ENCODE results near the gene COPZ2.
A peak's percentile ranks its signal among the peaks of the same experiment; 100 is the strongest.
"Not testable (repeated sequence)": the region's sequence is repeated elsewhere in the genome, so short reads cannot be mapped to it uniquely, and the experiment has no call there.

The COPZ2 gene

GRCh38 chr17:48074322-48075081, 36.9 kb upstream of the COPZ2 start:
- TF ChIP-seq EZH2 (IDR thresholded peaks at IDR 0.05; ENCODE audit: borderline replicate concordance, low read length) (no peak), CTCF (IDR thresholded peaks at IDR 0.05; ENCODE audit: low read length) (peak; percentile 87)
- Histone ChIP-seq H3K9me3 (ENCODE audit: low read length) (no peaks in the 10 kb centered on the region), H3K9ac (ENCODE audit: low read length) (no peak overlapping the region), H3K27ac (ENCODE audit: low read depth, low read length, poor library complexity, severe bottlenecking) (no peak overlapping the region), H4K20me1 (ENCODE audit: insufficient read depth, low read length) (no peaks in the 10 kb centered on the region), H3K79me2 (ENCODE audit: insufficient read depth, low read length) (no peaks in the 10 kb centered on the region), H2AFZ (ENCODE audit: low read length) (no peak overlapping the region), H3F3A (ENCODE audit: insufficient read depth, low read length) (no peaks in the 10 kb centered on the region), H3K4me2 (ENCODE audit: low read length) (no peak overlapping the region), H3K4me3 (ENCODE audit: low read depth, low read length, poor library complexity, severe bottlenecking) (no peak overlapping the region), H3K36me3 (ENCODE audit: insufficient read depth, low read length) (peaks cover 36% of the 10 kb centered on the region; the same call in 1 of the 2 replicates), H3K4me1 (ENCODE audit: insufficient read depth, low read length, severe bottlenecking) (no peaks in the 10 kb centered on the region), H3K9me2 (ENCODE audit: low read depth, low read length) (no peaks in the 10 kb centered on the region), H3K27me3 (ENCODE audit: insufficient read depth, low read length) (no peaks in the 10 kb centered on the region)

GRCh38 chr17:48073566-48074094, 36.0 kb upstream of the COPZ2 start:
- H3K4me3 ChIP-seq (ENCODE audit: low read depth, low read length, poor library complexity, severe bottlenecking); H3K27ac ChIP-seq (ENCODE audit: low read depth, low read length, poor library complexity, severe bottlenecking); H3K9ac ChIP-seq (ENCODE audit: low read length); H2AFZ ChIP-seq (ENCODE audit: low read length); H4K20me1 ChIP-seq (ENCODE audit: insufficient read depth, low read length); H3K4me1 ChIP-seq (ENCODE audit: insufficient read depth, low read length, severe bottlenecking); H3K27me3 ChIP-seq (ENCODE audit: insufficient read depth, low read length); H3K9me3 ChIP-seq (ENCODE audit: low read length); H3K4me2 ChIP-seq (ENCODE audit: low read length); H3F3A ChIP-seq (ENCODE audit: insufficient read depth, low read length); H3K79me2 ChIP-seq (ENCODE audit: insufficient read depth, low read length); H3K9me2 ChIP-seq (ENCODE audit: low read depth, low read length): not testable (repeated sequence)
- H3K36me3 ChIP-seq (ENCODE audit: insufficient read depth, low read length): peaks cover 40% of the 10 kb centered on the region

- H3K9ac ChIP-seq (ENCODE audit: low read length); H3K27ac ChIP-seq (ENCODE audit: low read depth, low read length, poor library complexity, severe bottlenecking); H3F3A ChIP-seq (ENCODE audit: insufficient read depth, low read length); H3K4me2 ChIP-seq (ENCODE audit: low read length); H3K4me1 ChIP-seq (ENCODE audit: insufficient read depth, low read length, severe bottlenecking); H3K9me2 ChIP-seq (ENCODE audit: low read depth, low read length); H4K20me1 ChIP-seq (ENCODE audit: insufficient read depth, low read length); H3K79me2 ChIP-seq (ENCODE audit: insufficient read depth, low read length); H3K4me3 ChIP-seq (ENCODE audit: low read depth, low read length, poor library complexity, severe bottlenecking); H3K9me3 ChIP-seq (ENCODE audit: low read length); H3K27me3 ChIP-seq (ENCODE audit: insufficient read depth, low read length); H2AFZ ChIP-seq (ENCODE audit: low read length): not testable (repeated sequence)
- H3K36me3 ChIP-seq (ENCODE audit: insufficient read depth, low read length): peaks cover 46% of the 10 kb centered on the region
Observed at GRCh38 chr17:48072811-48073210, 35.2 kb upstream of the COPZ2 start.

GRCh38 chr17:48071654-48072053, 34.1 kb upstream of the COPZ2 start:
- no peaks in the 10 kb centered on the region for H3K9me3 ChIP-seq (ENCODE audit: low read length)
- peaks cover 54% of the 10 kb centered on the region for H3K36me3 ChIP-seq (ENCODE audit: insufficient read depth, low read length)
- H3K79me2 ChIP-seq (ENCODE audit: insufficient read depth, low read length): no peaks in the 10 kb centered on the region
- H3K9ac ChIP-seq (ENCODE audit: low read length): no peak overlapping the region
- H3F3A ChIP-seq (ENCODE audit: insufficient read depth, low read length): no peaks in the 10 kb centered on the region
- H3K4me3 ChIP-seq (ENCODE audit: low read depth, low read length, poor library complexity, severe bottlenecking): no peak overlapping the region
- no peaks in the 10 kb centered on the region for H3K9me2 ChIP-seq (ENCODE audit: low read depth, low read length)
- no peak for TF ChIP-seq EZH2 (IDR thresholded peaks at IDR 0.05; ENCODE audit: borderline replicate concordance, low read length)
- no peak for TF ChIP-seq CTCF (IDR thresholded peaks at IDR 0.05; ENCODE audit: low read length)
- no peak overlapping the region for H3K27ac ChIP-seq (ENCODE audit: low read depth, low read length, poor library complexity, severe bottlenecking)
- no peaks in the 10 kb centered on the region for H4K20me1 ChIP-seq (ENCODE audit: insufficient read depth, low read length)
- no peak overlapping the region for H2AFZ ChIP-seq (ENCODE audit: low read length)
- no peaks in the 10 kb centered on the region for H3K27me3 ChIP-seq (ENCODE audit: insufficient read depth, low read length)
- H3K4me2 ChIP-seq (ENCODE audit: low read length): no peak overlapping the region
- no peaks in the 10 kb centered on the region for H3K4me1 ChIP-seq (ENCODE audit: insufficient read depth, low read length, severe bottlenecking)

All from OCI-LY1 (cell line).